HepG2 (cell line): ENCODE results near the gene TRIM27. TPM values are rescaled to one million over a fixed set of nuclear protein-coding genes. Genes with fewer than 3 reads are reported as not detected.

ENCODE experiments used
- BCL6 ChIP-seq: IDR thresholded peaks from 2 replicates; pipeline ENCODE4 v1.6.1; 2016; ENCODE audit warnings: missing genetic modification reagents, missing compliant biosample characterization
- BRD4 ChIP-seq: sonication (generic); formaldehyde crosslinking; IDR thresholded peaks from 2 replicates; pipeline ENCODE4 v1.4.0; 2020; ENCODE audit warnings: missing genetic modification reagents
- EED ChIP-seq: sonication (generic); formaldehyde crosslinking; IDR thresholded peaks from 2 replicates; pipeline ENCODE4 v1.5.0; 2020; ENCODE audit warnings: mild to moderate bottlenecking, missing genetic modification reagents
- HNF4G ChIP-seq, 2 experiments: sonication (generic) in 1 of 2; formaldehyde crosslinking in 1 of 2; IDR thresholded peaks; 2 replicates each; pipeline versions ENCODE4 v1.4.0 to v1.6.1; 2011 to 2020; ENCODE audit warnings: borderline replicate concordance in 2 of 2, low read depth in 2 of 2, mild to moderate bottlenecking in 2 of 2, low read length in 1 of 2, missing genetic modification reagents in 1 of 2, moderate library complexity in 1 of 2
- HOXA7 ChIP-seq: sonication (generic); formaldehyde crosslinking; IDR thresholded peaks from 2 replicates; pipeline ENCODE4 v1.8.1; 2022; ENCODE audit warnings: mild to moderate bottlenecking, missing genetic modification reagents, moderate library complexity
- MATR3 ChIP-seq: sonication (generic); formaldehyde crosslinking; IDR thresholded peaks from 2 replicates; pipeline ENCODE4 v1.4.0; 2020; ENCODE audit warnings: missing genetic modification reagents
- PHF8 ChIP-seq: sonication (generic); formaldehyde crosslinking; IDR thresholded peaks from 2 replicates; pipeline ENCODE4 v1.5.0; 2020; ENCODE audit warnings: missing genetic modification reagents
- REPIN1 ChIP-seq: sonication (generic); formaldehyde crosslinking; IDR thresholded peaks from 2 replicates; pipeline ENCODE4 v1.8.0; 2022; ENCODE audit warnings: missing genetic modification reagents, low read depth, mild to moderate bottlenecking, borderline replicate concordance
- SATB2 ChIP-seq: sonication (generic); formaldehyde crosslinking; IDR thresholded peaks from 2 replicates; pipeline ENCODE4 v1.5.0; 2020; ENCODE audit warnings: missing genetic modification reagents
- SRSF1 ChIP-seq: fragments of 200-400 bp; formaldehyde crosslinking; optimal IDR thresholded peaks from 2 replicates; pipeline ENCODE3; 2017; ENCODE audit warnings: mild to moderate bottlenecking, low read depth, low read length, moderate library complexity
- TOE1 ChIP-seq: sonication (generic); formaldehyde crosslinking; IDR thresholded peaks from 2 replicates; pipeline ENCODE4 v1.4.0; 2020; ENCODE audit warnings: mild to moderate bottlenecking, missing genetic modification reagents
- ZMAT3 ChIP-seq: sonication (generic); formaldehyde crosslinking; conservative IDR thresholded peaks from 2 replicates; pipeline ENCODE4 v1.7.0; 2021; ENCODE audit warnings: missing genetic modification reagents
- ZNF230 ChIP-seq: sonication (generic); formaldehyde crosslinking; IDR thresholded peaks from 2 replicates; pipeline ENCODE4 v1.4.0; 2020; ENCODE audit warnings: mild to moderate bottlenecking, missing genetic modification reagents
- ZNF296 ChIP-seq: sonication (generic); formaldehyde crosslinking; conservative IDR thresholded peaks from 2 replicates; pipeline ENCODE4 v1.5.0; 2020; ENCODE audit warnings: mild to moderate bottlenecking, missing genetic modification reagents
- ZNF331 ChIP-seq: sonication (generic); formaldehyde crosslinking; IDR thresholded peaks from 2 replicates; pipeline ENCODE4 v1.4.0; 2020; ENCODE audit warnings: missing genetic modification reagents
- ZNF350 ChIP-seq: sonication (generic); formaldehyde crosslinking; IDR thresholded peaks from 2 replicates; pipeline ENCODE4 v1.4.0; 2020; ENCODE audit warnings: mild to moderate bottlenecking, low read depth, missing genetic modification reagents, borderline replicate concordance
- ZZZ3 ChIP-seq: sonication (generic); formaldehyde crosslinking; IDR thresholded peaks from 2 replicates; pipeline ENCODE4 v1.4.0; 2020; ENCODE audit warnings: missing genetic modification reagents, mild to moderate bottlenecking, borderline replicate concordance
- polyA plus RNA-seq, 8 experiments: library from polyadenylated mRNA; depleted of rRNA in 3 of 8; stranded (reverse) in 7 of 8; unstranded in 1 of 8; fragments of >200 nt; fragmentation: Illumina TruSeq in 4 of 8; extraction: Trizol in 4 of 8; gene quantifications; 2 replicates each; pipeline versions ENCODE4 v1.2.1 to v1.2.3, GENCODE V29; 2011 to 2016; ENCODE audit warnings: low read depth in 4 of 8, missing spikeins in 1 of 8, mixed read lengths in 1 of 8; ENCODE audit not compliant: insufficient read depth in 1 of 8
- total RNA-seq, 5 experiments: library from RNA; depleted of rRNA; stranded (reverse); fragments of >200 nt; fragmentation: Illumina TruSeq; extraction: Trizol; gene quantifications; 2 replicates each; pipeline ENCODE4 v1.2.3, GENCODE V29; 2016; ENCODE audit warnings: low read depth in 1 of 5
- TF ChIP-seq, protein P1 (sequence below): sonication (generic); formaldehyde crosslinking; IDR thresholded peaks from 2 replicates; pipeline ENCODE4 v1.4.0; 2020; ENCODE audit warnings: missing genetic modification reagents
- TF ChIP-seq, protein P2 (sequence below): sonication (generic); formaldehyde crosslinking; IDR thresholded peaks from 2 replicates; pipeline ENCODE4 v1.8.0; 2022; ENCODE audit warnings: mild to moderate bottlenecking, missing genetic modification reagents, moderate library complexity
- TF ChIP-seq, protein P3 (sequence below): sonication (generic); formaldehyde crosslinking; IDR thresholded peaks from 2 replicates; pipeline ENCODE4 v1.4.0; 2020; ENCODE audit warnings: missing genetic modification reagents, borderline replicate concordance
- TF ChIP-seq, protein P4 (sequence below): sonication (generic); formaldehyde crosslinking; IDR thresholded peaks from 2 replicates; pipeline ENCODE4 v1.8.0; 2023; ENCODE audit warnings: mild to moderate bottlenecking, missing genetic modification reagents
- TF ChIP-seq, protein P5 (sequence below): sonication (generic); formaldehyde crosslinking; IDR thresholded peaks from 2 replicates; pipeline ENCODE4 v1.4.0; 2020; ENCODE audit warnings: missing genetic modification reagents
- TF ChIP-seq, protein P6 (sequence below): sonication (generic); formaldehyde crosslinking; conservative IDR thresholded peaks from 2 replicates; pipeline ENCODE4 v1.8.0; 2022; ENCODE audit warnings: mild to moderate bottlenecking, moderate library complexity, missing genetic modification reagents

Gene TRIM27
- total and polyA plus RNA-seq, 2 of the 13 experiments (the other 11 are each of a cell fraction or from before 2014, with no cell fraction given): 88.6 to 112 TPM

DNA sequence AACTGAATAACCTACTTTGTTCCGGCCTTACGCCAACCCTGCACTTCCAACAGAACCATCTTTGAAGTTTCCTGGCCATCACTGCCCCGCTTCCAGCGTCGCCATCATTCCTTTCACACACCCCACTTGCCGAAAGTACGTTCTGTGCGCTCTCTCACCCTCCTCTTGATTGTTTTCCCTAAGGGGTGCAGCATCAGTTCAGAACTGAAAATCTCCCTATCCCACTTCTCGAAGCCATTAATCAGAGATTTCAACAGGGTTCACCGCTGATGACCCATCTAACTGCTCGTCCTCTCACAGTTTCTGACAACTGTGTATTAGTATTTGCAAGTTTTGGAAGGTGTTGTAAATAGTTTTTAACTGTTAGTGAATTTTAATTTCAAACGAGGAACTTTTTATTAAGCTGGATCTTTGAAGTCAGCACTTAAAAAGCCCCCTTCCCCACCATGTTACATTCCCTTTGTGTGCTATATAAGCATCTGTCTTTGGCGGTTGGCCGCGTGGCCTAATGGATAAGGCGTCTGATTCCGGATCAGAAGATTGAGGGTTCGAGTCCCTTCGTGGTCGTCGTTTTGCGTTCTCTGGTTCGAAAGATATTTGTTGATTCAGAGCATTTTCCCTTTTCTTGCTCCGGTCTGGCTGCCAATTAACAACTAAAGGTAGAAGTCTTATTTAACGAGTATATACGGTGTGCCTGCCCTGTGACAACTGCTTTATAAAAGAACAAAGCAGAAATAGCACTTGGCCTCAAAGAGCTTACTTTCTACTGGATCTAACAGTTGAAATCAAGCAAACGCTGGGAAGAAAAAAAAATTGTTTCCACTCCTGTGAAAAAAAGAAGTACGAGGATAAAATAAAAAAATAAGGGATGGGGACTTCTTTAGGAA is 42.6 kb downstream of the TRIM27 start (continued):
- TF ChIP-seq, protein P1, sequence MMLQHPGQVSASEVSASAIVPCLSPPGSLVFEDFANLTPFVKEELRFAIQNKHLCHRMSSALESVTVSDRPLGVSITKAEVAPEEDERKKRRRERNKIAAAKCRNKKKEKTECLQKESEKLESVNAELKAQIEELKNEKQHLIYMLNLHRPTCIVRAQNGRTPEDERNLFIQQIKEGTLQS (CRISPR knock-in tag): no peak
- no peak for TF ChIP-seq ZMAT3 (CRISPR knock-in tag)
- TF ChIP-seq EED (CRISPR knock-in tag): no peak
- no peak for TF ChIP-seq HOXA7 (CRISPR knock-in tag)
- TF ChIP-seq, protein P2, sequence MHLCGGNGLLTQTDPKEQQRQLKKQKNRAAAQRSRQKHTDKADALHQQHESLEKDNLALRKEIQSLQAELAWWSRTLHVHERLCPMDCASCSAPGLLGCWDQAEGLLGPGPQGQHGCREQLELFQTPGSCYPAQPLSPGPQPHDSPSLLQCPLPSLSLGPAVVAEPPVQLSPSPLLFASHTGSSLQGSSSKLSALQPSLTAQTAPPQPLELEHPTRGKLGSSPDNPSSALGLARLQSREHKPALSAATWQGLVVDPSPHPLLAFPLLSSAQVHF (CRISPR knock-in tag): no peak
- TF ChIP-seq SATB2 (CRISPR knock-in tag): no peak
- TF ChIP-seq, protein P3, sequence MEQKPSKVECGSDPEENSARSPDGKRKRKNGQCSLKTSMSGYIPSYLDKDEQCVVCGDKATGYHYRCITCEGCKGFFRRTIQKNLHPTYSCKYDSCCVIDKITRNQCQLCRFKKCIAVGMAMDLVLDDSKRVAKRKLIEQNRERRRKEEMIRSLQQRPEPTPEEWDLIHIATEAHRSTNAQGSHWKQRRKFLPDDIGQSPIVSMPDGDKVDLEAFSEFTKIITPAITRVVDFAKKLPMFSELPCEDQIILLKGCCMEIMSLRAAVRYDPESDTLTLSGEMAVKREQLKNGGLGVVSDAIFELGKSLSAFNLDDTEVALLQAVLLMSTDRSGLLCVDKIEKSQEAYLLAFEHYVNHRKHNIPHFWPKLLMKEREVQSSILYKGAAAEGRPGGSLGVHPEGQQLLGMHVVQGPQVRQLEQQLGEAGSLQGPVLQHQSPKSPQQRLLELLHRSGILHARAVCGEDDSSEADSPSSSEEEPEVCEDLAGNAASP (CRISPR knock-in tag): peak; percentile 72; the same call in 1 of the 2 replicates
- TF ChIP-seq, protein P4, sequence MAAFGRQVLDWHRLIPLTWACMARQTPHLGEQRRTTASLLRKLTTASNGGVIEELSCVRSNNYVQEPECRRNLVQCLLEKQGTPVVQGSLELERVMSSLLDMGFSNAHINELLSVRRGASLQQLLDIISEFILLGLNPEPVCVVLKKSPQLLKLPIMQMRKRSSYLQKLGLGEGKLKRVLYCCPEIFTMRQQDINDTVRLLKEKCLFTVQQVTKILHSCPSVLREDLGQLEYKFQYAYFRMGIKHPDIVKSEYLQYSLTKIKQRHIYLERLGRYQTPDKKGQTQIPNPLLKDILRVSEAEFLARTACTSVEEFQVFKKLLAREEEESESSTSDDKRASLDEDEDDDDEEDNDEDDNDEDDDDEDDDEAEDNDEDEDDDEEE (CRISPR knock-in tag): no peak; the same call in 1 of the 2 replicates
- peak; percentile 55; the same call in 1 of the 2 replicates for TF ChIP-seq PHF8
- TF ChIP-seq HNF4G (IDR thresholded peaks at IDR 0.05; ENCODE audit: borderline replicate concordance, low read depth, low read length): no peak
- no peak for TF ChIP-seq HNF4G (CRISPR knock-in tag; IDR thresholded peaks at IDR 0.05; ENCODE audit: borderline replicate concordance, low read depth)
- no peak for TF ChIP-seq MATR3 (CRISPR knock-in tag)
- TF ChIP-seq, protein P5, sequence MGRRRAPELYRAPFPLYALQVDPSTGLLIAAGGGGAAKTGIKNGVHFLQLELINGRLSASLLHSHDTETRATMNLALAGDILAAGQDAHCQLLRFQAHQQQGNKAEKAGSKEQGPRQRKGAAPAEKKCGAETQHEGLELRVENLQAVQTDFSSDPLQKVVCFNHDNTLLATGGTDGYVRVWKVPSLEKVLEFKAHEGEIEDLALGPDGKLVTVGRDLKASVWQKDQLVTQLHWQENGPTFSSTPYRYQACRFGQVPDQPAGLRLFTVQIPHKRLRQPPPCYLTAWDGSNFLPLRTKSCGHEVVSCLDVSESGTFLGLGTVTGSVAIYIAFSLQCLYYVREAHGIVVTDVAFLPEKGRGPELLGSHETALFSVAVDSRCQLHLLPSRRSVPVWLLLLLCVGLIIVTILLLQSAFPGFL: no peak
- TF ChIP-seq ZNF350 (CRISPR knock-in tag): peak; percentile 54; the same call in 1 of the 2 replicates
- TF ChIP-seq BCL6: peak; percentile 46; the same call in 1 of the 2 replicates
- no peak for TF ChIP-seq REPIN1
- no peak for TF ChIP-seq SRSF1
- no peak for TF ChIP-seq BRD4 (CRISPR knock-in tag)
- 0 out of 2 replicates have a peak, but pooled peaks have one; percentile 75 for TF ChIP-seq TOE1 (CRISPR knock-in tag)
- TF ChIP-seq ZZZ3 (CRISPR knock-in tag): no peak
- no peak for TF ChIP-seq ZNF296 (CRISPR knock-in tag)
- TF ChIP-seq ZNF331: peak; percentile 87
- TF ChIP-seq ZNF230 (CRISPR knock-in tag): no peak; the same call in 1 of the 2 replicates
- TF ChIP-seq, protein P6, sequence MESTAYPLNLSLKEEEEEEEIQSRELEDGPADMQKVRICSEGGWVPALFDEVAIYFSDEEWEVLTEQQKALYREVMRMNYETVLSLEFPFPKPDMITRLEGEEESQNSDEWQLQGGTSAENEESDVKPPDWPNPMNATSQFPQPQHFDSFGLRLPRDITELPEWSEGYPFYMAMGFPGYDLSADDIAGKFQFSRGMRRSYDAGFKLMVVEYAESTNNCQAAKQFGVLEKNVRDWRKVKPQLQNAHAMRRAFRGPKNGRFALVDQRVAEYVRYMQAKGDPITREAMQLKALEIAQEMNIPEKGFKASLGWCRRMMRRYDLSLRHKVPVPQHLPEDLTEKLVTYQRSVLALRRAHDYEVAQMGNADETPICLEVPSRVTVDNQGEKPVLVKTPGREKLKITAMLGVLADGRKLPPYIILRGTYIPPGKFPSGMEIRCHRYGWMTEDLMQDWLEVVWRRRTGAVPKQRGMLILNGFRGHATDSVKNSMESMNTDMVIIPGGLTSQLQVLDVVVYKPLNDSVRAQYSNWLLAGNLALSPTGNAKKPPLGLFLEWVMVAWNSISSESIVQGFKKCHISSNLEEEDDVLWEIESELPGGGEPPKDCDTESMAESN (CRISPR knock-in tag): 0 out of 2 replicates have a peak, but pooled peaks have one; percentile 35
